Colonic mucosa (tissue), 4 donors: ENCODE data around the gene TMEM208. TPM values are rescaled to one million over a fixed set of nuclear protein-coding genes. Genes with fewer than 3 reads are reported as not detected.

Source experiments
- DNase-seq: peaks from one replicate; pipeline ENCODE4 v3.0.0-alpha.2; 2020
- H3K27ac ChIP-seq: fragments of 200-600 bp; one replicate; pipeline ENCODE4 v1.8.0; 2021
- H3K27me3 ChIP-seq: fragments of 200-600 bp; one replicate; pipeline ENCODE4 v1.8.0; 2021
- H3K36me3 ChIP-seq: fragments of 200-600 bp; one replicate; pipeline ENCODE4 v1.8.0; 2021
- H3K4me1 ChIP-seq: fragments of 200-600 bp; one replicate; pipeline ENCODE4 v1.8.0; 2021; ENCODE audit warnings: mild to moderate bottlenecking
- H3K4me3 ChIP-seq: fragments of 200-600 bp; one replicate; pipeline ENCODE4 v1.8.0; 2021
- H3K9ac ChIP-seq, 2 donors: one replicate each; pipeline ENCODE4 v1.7.0; 2013; ENCODE audit warnings: control low read depth in 2 of 2, low read depth in 2 of 2, low read length in 2 of 2
- H3K9me3 ChIP-seq: fragments of 200-600 bp; one replicate; pipeline ENCODE4 v1.8.0; 2021
- CTCF ChIP-seq: fragments of 200-600 bp; IDR thresholded peaks from one replicate; pipeline ENCODE4 v1.8.0; 2022; ENCODE audit warnings: antibody characterized with exemption, mild to moderate bottlenecking
- intact Hi-C: fragments of 100-400 bp; cut with DNase I; formaldehyde crosslinking; loops from one replicate; pipeline ENCODE4 v1.14.1; 2022
- total RNA-seq, 2 donors: library from RNA; stranded (reverse); fragmentation: NEBNext Ultra II Directional in 1 of 2; extraction: Animal tissue kit (Norgen Biotek cat#: 25700) in 1 of 2; gene quantifications; one replicate each; pipeline ENCODE4 v1.2.1, GENCODE V29; 2021
- donor health status: healthy.
- donor health status: DM: no; HTN: no; CAD: no.
- donor health status: DM: no; HTN: no; CAD: no.

The TMEM208 gene
- total RNA-seq, 2 donors from 2014 or later: 42.8 to 69.0 TPM

- no peak for TF ChIP-seq CTCF
- Histone ChIP-seq H3K9me3 (no peaks in the 10 kb centered on the region), H3K27me3 (no peaks in the 10 kb centered on the region), H3K4me1 (no peaks in the 10 kb centered on the region), H3K27ac (no peak overlapping the region), H3K9ac (no peak overlapping the region), H3K4me3 (no peak overlapping the region), H3K36me3 (no peaks in the 10 kb centered on the region)
- intact Hi-C loops: no loop called here
- no peak for DNase-seq
Observed at GRCh38 chr16:67206838-67207248, 20.1 kb upstream of the TMEM208 start.

- intact Hi-C loops: no loop called here
- TF ChIP-seq CTCF: no peak
- no peaks in the 10 kb centered on the region for H3K27me3 ChIP-seq
- no peak overlapping the region for H3K27ac ChIP-seq
- no peak for DNase-seq
- no peaks in the 10 kb centered on the region for H3K4me1 ChIP-seq
- no peaks in the 10 kb centered on the region for H3K36me3 ChIP-seq
- H3K9ac ChIP-seq: peak overlapping the region in 1 of 2 donors; percentile 8
- no peak overlapping the region for H3K4me3 ChIP-seq
- H3K9me3 ChIP-seq: no peaks in the 10 kb centered on the region
Observed at GRCh38 chr16:67207249-67208091, 19.5 kb upstream of the TMEM208 start.

- H3K27me3 ChIP-seq: no peaks in the 10 kb centered on the region
- no peaks in the 10 kb centered on the region for H3K9me3 ChIP-seq
- intact Hi-C loops: no loop called here
- H3K9ac ChIP-seq: no peak overlapping the region
- no peak for DNase-seq
- H3K36me3 ChIP-seq: no peaks in the 10 kb centered on the region
- H3K27ac ChIP-seq: no peak overlapping the region
- TF ChIP-seq CTCF: no peak
- H3K4me1 ChIP-seq: no peaks in the 10 kb centered on the region
- no peak overlapping the region for H3K4me3 ChIP-seq
Observed at GRCh38 chr16:67208154-67208896, 18.6 kb upstream of the TMEM208 start.

GRCh38 chr16:67209565-67209964, 17.4 kb upstream of the TMEM208 start:
- Histone ChIP-seq H3K9me3 (no peaks in the 10 kb centered on the region), H3K36me3 (no peaks in the 10 kb centered on the region), H3K27me3 (no peaks in the 10 kb centered on the region), H3K4me3 (no peak overlapping the region), H3K9ac (no peak overlapping the region), H3K27ac (no peak overlapping the region), H3K4me1 (no peaks in the 10 kb centered on the region)
- TF ChIP-seq CTCF: no peak
- intact Hi-C loops: no loop called here
- DNase-seq: no peak

GRCh38 chr16:67210069-67210937, 16.6 kb upstream of the TMEM208 start:
- Histone ChIP-seq H3K27me3 (no peaks in the 10 kb centered on the region), H3K4me1 (no peaks in the 10 kb centered on the region), H3K9me3 (no peaks in the 10 kb centered on the region), H3K4me3 (no peak overlapping the region), H3K36me3 (no peaks in the 10 kb centered on the region), H3K27ac (no peak overlapping the region), H3K9ac (no peak overlapping the region)
- DNase-seq: no peak
- intact Hi-C loops: no loop called here
- no peak for TF ChIP-seq CTCF
